ENCODE data around the gene TOMM6. TPM values are rescaled to one million over a fixed set of nuclear protein-coding genes. Genes with fewer than 3 reads are reported as not detected.

The TOMM6 gene
- total RNA-seq, 1 donor from 2014 or later, result 42.5 TPM

DNA sequence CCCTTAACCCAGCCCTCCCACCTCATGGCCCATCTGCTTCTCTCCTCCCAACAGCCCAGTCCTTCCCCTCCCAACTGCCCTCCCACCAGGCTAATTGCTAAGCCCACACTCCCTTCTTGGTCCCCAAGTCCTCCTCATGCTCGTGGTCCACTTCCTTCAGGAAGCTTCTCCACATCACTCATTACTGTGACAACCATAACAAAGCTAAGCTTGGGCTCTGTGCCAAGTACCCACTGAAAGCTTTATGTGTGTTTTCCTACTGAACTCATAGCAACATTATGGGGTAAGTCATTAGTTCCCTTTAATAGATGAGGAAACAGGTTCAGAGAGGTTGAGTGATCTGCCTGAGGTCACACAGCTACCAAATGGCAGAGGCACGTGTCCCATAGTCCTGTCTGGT lies 24.0 kb upstream of the TOMM6 start:
- peak; percentile 89 to 94 for DNase-seq (ENCODE audit: low read depth in 2 of 2)

GRCh38 chr6:41766043-41766664 lies 21.3 kb upstream of the TOMM6 start:
- peak in 1 of 2 donors; percentile 16 for DNase-seq (ENCODE audit: low read depth in 2 of 2)

DNA sequence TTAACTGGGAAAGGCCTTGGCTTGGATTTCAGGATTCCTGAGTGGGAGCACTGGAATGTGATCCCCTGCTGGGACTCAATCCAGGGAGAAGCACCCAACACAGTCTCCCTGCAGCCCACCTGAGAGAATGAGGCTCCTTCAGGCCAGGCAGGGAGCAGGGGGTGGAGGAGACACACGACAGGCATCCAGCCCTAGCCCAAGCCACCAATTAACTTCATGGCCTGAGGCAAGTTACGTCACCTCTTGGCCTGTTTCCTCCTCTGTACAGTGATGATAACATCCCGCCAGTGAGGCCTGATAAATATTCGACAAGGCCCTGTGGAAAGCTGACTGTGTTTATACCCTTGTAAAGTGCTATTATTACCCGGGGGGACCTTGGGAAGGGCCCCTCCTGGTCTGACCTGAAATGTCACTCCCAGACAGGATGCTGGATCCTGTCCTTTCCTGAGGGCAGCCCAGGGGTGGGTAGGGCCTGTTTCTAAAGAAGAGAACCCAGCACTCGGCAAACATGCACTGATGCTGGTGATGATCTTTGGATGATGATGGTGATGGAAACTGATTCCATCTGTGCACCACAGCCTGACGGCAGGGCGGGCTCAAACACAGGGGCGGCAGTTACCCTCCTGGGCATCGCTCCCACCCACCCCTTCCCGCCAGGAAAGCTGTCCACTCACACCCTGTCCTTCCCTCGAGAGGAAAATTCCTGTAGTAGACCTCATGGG lies 20.2 kb upstream of the TOMM6 start:
- peak; percentile 77 to 89 for DNase-seq (ENCODE audit: low read depth in 2 of 2)

- peak in 1 of 2 donors; percentile 28 for DNase-seq (ENCODE audit: low read depth in 2 of 2)
Observed at GRCh38 chr6:41768545-41769308, 18.8 kb upstream of the TOMM6 start.

GRCh38 chr6:41769376-41769775 lies 18.1 kb upstream of the TOMM6 start:
- no peak for DNase-seq (ENCODE audit: low read depth in 2 of 2)

DNA sequence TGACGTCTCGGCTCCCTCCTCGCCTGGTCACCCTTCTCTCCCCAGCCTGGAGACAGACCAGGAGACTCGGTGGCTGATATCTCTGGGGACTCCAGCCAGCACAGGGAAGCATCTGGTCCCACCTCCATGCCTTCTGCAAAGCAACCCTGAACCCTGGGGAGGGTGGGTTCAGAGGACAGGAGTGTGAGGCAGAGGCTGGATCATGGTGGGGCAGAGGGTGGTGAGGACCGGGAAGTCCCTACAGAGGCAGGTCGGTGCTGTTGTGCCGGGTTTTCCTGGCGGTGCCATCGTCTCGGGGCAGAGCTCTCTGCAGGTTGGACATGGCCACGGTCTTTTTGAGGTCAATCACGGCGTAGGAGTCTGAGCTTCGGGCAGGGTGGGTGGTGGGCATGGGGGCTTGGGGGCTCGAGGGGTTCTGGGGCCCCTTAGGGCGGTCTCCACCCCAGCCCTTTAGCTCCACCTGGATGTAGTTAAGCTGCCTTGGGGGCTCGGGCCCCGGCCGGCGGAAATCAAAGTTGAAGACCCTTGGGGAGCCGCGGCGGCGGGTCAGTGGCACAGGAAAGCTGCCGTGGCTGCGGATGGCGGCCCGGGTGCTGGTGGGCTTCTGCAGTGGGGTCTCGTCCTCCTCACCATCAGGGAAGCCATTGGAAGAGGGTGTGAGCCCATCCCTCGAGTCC lies 17.0 kb upstream of the TOMM6 start:
- DNase-seq (ENCODE audit: low read depth in 2 of 2), result no peak

DNA sequence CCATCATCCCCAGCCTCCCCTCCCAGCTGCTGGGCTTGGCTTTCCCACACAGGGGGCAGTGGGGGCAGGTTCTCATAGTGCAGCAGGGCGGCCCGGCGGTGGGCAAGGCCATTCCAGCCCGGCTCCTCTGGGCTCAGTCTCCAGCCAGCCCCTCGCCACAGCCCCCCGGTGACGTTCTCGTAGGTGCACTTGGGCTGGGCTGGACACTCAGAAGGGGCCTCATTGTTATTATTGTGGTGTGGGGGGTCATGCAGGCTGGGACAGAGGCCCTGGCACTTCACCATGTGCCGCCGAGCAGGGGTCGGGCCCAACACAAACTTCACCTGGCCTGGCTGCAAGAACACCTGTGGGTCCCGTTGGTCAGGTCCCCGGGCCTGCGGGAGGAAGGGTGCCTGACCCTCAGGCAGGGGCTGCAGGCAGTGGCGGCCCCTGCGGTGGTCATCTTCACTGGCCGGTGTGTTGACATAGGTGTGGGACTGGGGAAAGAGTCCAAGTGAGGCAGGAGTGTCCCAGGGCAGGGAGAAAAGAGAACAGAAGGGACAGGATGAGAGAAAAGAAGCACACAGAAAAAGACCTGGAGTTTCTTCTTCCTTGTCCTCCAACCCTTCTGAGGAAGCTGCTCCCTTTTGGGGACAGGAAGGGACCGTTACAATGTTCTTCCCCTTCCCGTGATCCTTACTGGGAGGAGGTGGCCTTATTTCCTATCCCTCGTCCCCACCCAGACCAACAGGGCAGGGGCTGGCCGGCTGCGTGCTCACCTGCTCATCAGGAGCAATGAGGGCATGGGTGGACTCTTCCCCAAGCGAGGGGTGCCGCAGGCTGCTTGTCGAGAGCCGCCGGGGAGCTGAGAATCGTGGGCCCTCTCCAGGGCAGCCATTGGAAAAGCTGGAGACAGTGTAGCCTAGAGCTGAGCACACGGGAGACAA lies 16.2 kb upstream of the TOMM6 start:
- no peak for DNase-seq (ENCODE audit: low read depth in 2 of 2)

- no peak for DNase-seq (ENCODE audit: low read depth in 2 of 2)
Observed at GRCh38 chr6:41774841-41775240, 12.7 kb upstream of the TOMM6 start.

DNA sequence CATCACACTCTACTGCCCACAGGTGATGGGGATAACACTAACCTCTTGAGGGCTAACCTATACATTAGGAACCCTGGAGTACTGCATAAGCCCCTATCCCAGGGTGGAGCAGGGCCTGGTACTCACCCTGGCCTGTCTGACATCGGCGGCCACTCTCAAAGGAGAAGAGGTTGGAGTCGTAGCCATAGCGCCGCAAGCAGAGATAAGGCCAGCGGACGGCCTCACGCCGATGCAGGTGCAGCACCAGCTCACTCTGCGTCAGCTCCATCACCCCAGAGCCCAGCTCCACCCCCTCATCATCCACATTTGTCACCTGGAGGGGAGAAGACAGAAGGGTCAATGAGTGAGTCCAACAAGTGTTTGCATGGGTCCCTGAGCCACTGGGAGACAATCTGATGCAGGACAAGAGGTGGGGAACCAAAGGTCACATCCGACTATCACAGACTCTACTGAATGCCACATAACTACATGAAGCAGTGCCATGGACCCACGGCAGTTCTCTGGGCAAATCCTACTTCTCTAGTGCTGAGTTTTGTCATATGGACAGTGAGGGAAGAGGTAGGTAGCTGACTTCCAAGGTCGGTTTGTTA lies 12.1 kb upstream of the TOMM6 start:
- no peak for DNase-seq (ENCODE audit: low read depth in 2 of 2)

- DNase-seq (ENCODE audit: low read depth in 2 of 2), result no peak
Observed at GRCh38 chr6:41777551-41778285, 9.8 kb upstream of the TOMM6 start.

DNA sequence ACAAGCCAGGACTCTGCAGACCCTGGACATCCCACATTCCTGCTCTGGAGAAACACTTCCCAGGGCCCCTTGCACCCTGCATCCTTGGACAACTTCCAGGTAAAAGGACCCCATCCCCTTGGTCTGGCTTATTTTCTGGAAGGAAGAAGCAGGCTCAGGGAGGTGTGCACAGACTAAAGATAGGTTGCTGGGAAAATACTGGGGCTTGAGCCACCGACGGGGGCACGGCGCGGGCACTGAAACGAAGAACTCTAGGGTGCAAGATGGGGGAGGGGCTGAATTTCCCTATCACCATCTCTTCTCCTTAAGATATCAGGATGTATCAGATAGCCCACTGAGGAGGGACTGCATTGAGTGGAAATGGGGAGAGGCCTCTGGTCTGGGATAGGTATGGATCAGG lies 8.6 kb upstream of the TOMM6 start:
- DNase-seq (ENCODE audit: low read depth in 2 of 2), result no peak

GRCh38 chr6:41779336-41779735 lies 8.2 kb upstream of the TOMM6 start:
- DNase-seq (ENCODE audit: low read depth in 2 of 2), result no peak

DNA sequence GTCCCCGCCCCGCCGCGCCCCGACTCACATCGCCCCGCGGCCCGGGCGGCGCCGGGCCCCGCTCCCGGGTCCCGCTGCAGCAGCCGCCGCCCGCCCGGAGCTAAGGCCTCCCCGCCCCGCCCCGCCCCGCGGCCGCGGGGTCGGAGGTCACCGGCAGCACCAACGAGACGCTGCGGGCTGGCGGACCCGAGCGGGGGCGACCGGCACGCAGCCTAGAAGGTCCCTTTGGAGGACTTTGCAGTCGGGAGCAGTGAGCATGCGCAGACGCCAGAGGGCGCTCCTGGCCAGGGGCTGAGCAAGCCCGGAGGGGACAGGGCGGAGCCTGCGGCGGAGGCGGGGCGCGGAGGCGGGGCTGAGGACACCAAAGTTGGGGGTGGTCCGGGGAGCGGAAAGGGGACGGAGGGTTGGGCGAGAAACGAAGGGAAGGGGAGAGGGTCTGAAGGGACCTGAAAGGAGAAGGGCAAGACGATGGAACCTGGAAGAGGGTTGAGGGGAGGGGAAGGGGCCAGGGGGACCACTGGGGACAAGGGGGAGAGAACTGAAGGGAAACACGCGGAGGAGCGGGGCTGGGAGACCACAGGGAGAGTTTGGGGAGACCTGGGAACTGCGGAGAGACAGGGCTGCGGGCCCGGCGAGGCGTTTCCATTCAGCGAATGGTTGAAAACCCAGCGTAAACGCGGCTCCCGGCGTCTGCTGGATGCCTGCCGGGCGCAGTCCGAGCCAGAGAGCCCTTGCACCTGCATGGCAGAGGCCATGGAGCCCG lies 7.5 kb upstream of the TOMM6 start, which contains the start of gene FRS3:
Gene FRS3 (minus strand): TSS at position 113 of the 763 bp plus-strand sequence. CDS start 2,913 bp downstream, outside the sequence.
- peak; percentile 96 to 97 for DNase-seq (ENCODE audit: low read depth in 2 of 2)

- peak in 1 of 2 donors; percentile 77 for DNase-seq (ENCODE audit: low read depth in 2 of 2)
Observed at GRCh38 chr6:41780551-41781365, 6.7 kb upstream of the TOMM6 start, which contains the start of gene PRICKLE4. PRICKLE4 (plus strand) TSS chr6:41780782; CDS start chr6:41783474, 2,692 bp downstream.

- DNase-seq (ENCODE audit: low read depth in 2 of 2), result peak in 1 of 2 donors; percentile 41
Observed at GRCh38 chr6:41781366-41781730, 6.1 kb upstream of the TOMM6 start.

- no peak for DNase-seq (ENCODE audit: low read depth in 2 of 2)
Observed at GRCh38 chr6:41783106-41783780, 4.3 kb upstream of the TOMM6 start.

GRCh38 chr6:41784581-41785171 lies 2.8 kb upstream of the TOMM6 start:
- no peak for DNase-seq (ENCODE audit: low read depth in 2 of 2)

Data from lung microvascular endothelial cell (primary cell).